NCI-H1092 treated with DMSO at 0.1 percent for 48 hours (cell line): ENCODE measurements around the gene TGIF2LY.
"Not testable (repeated sequence)": the region's sequence is repeated elsewhere in the genome, so short reads cannot be mapped to it uniquely, and the experiment has no call there.

Experiments used
- DNase-seq: peaks from one replicate; lab custom pipeline; 2025; lab: John Stamatoyannopoulos, UW

The TGIF2LY gene

DNA sequence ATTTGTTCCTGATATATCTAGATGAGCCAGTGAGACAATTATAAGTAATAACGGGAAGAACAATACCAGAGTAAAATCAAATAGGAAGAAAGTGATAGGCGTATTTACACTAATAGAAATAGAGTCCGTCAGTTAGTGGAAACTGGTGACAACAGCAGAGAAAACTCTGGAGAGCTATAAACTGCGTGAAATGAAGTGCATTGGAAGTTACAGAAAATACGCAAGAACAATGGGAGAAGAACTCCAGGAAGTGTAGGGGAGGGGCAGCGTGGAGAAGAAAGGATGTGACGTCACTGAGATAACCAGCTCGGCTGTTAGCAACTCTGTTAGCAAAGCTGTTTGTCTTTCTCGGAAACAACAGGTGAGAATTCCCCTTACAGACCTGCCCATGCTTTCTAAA is at the start of gene TGIF2LY:
TSS of gene TGIF2LY (plus strand) at position 301 of the 400 bp plus-strand sequence. CDS start 178 bp downstream, outside the sequence.
- not testable (repeated sequence) for DNase-seq
